SK-N-SH (cell line): ENCODE measurements around the gene OR2A14. TPM values are rescaled to one million over a fixed set of nuclear protein-coding genes. Genes with fewer than 3 reads are reported as not detected.

ENCODE experiments used
- CTCF ChIA-PET: fragments of 300-600, 350-600 bp; formaldehyde crosslinking; extraction: SDS; loops from one replicate; lab custom pipeline; 2021; lab: Yijun Ruan, JAX
- POLR2A ChIA-PET: fragments of 350-600 bp; sonication (Branson Sonifier 250); formaldehyde crosslinking; extraction: SDS; loops from one replicate; lab custom pipeline; 2020; ENCODE audit warnings: antibody characterized with exemption, inconsistent platforms; lab: Yijun Ruan, JAX
- DNase-seq: peaks from one replicate; pipeline ENCODE4 v3.0.0; 2012
- H2AFZ ChIP-seq: fragments of 200-600 bp; sonication (generic); 2 replicates; pipeline ENCODE4 v1.8.1; 2016; ENCODE audit warnings: antibody characterized with exemption, mild to moderate bottlenecking, low read depth
- H3F3A ChIP-seq: fragments of 200-600 bp; sonication (generic); replicated peaks from 2 replicates; pipeline ENCODE3; 2016; ENCODE audit warnings: antibody characterized with exemption, mild to moderate bottlenecking; ENCODE audit not compliant: insufficient read depth
- H3K27ac ChIP-seq, 2 experiments: fragments of 200-500 bp in 1 of 2; fragments of 200-600 bp in 1 of 2; sonication (Bioruptor generic) in 1 of 2; sonication (generic), shearing (Covaris generic) in 1 of 2; 2 replicates each; pipeline versions ENCODE4 v1.5.1 to v1.6.1; 2014 to 2016; ENCODE audit warnings: low read depth in 2 of 2, inconsistent platforms in 1 of 2, low read length in 1 of 2, mild to moderate bottlenecking in 1 of 2, mixed read lengths in 1 of 2
- H3K27me3 ChIP-seq: fragments of 200-600 bp; sonication (generic), shearing (Covaris generic); 2 replicates; pipeline ENCODE4 v1.6.1; 2016; ENCODE audit warnings: mixed run types; ENCODE audit not compliant: insufficient read depth
- H3K36me3 ChIP-seq, 2 experiments: fragments of 200-500 bp in 1 of 2; fragments of 200-600 bp in 1 of 2; sonication (Bioruptor generic) in 1 of 2; sonication (generic) in 1 of 2; replicated peaks in 1 of 2; 2 replicates each; pipeline versions ENCODE3 to v1.5.1; 2014 to 2016; ENCODE audit warnings: low read length in 1 of 2, mild to moderate bottlenecking in 1 of 2; ENCODE audit not compliant: insufficient read depth in 2 of 2, control insufficient read depth in 1 of 2
- H3K4me1 ChIP-seq, 2 experiments: fragments of 200-500 bp in 1 of 2; fragments of 200-600 bp in 1 of 2; sonication (Bioruptor generic) in 1 of 2; sonication (generic), shearing (Covaris generic) in 1 of 2; 2 replicates each; pipeline versions ENCODE4 v1.5.1 to v1.6.1; 2014 to 2016; ENCODE audit warnings: low read depth in 1 of 2, low read length in 1 of 2, mixed run types in 1 of 2; ENCODE audit not compliant: insufficient read depth in 2 of 2, control insufficient read depth in 1 of 2
- H3K4me2 ChIP-seq: fragments of 200-600 bp; sonication (generic), shearing (Covaris generic); 2 replicates; pipeline ENCODE4 v1.6.1; 2017; ENCODE audit warnings: mixed run types
- H3K4me3 ChIP-seq, 2 experiments: fragments of 200-500 bp in 1 of 2; fragments of 200-600 bp in 1 of 2; sonication (Bioruptor generic) in 1 of 2; sonication (generic), shearing (Covaris generic) in 1 of 2; 2 replicates each; pipeline versions ENCODE4 v1.5.1 to v1.8.1; 2014 to 2016; ENCODE audit warnings: low read depth in 2 of 2, inconsistent platforms in 1 of 2, low read length in 1 of 2, mild to moderate bottlenecking in 1 of 2, mixed read lengths in 1 of 2, moderate library complexity in 1 of 2
- H3K79me2 ChIP-seq: fragments of 200-600 bp; sonication (generic); 2 replicates; pipeline ENCODE4 v1.8.1; 2017; ENCODE audit warnings: mild to moderate bottlenecking; ENCODE audit not compliant: insufficient read depth
- H3K9ac ChIP-seq: fragments of 200-600 bp; sonication (generic); 2 replicates; pipeline ENCODE4 v1.6.1; 2017; ENCODE audit warnings: mixed run types
- H3K9me2 ChIP-seq: fragments of 200-600 bp; sonication (generic); 2 replicates; pipeline ENCODE4 v1.6.1; 2017; ENCODE audit warnings: mixed run types
- H3K9me3 ChIP-seq: fragments of 200-600 bp; sonication (generic); 2 replicates; pipeline ENCODE4 v1.6.1; 2017; ENCODE audit warnings: mixed run types, mild to moderate bottlenecking, moderate library complexity
- H4K20me1 ChIP-seq: fragments of 200-600 bp; sonication (generic); 2 replicates; pipeline ENCODE4 v1.6.1; 2017; ENCODE audit warnings: mild to moderate bottlenecking, mixed run types; ENCODE audit not compliant: insufficient read depth
- CHD2 ChIP-seq: fragments of 150-350 bp; IDR thresholded peaks from 2 replicates; pipeline ENCODE4 v1.6.1; 2018; ENCODE audit warnings: low read length; ENCODE audit not compliant: partially characterized antibody
- CTCF ChIP-seq: fragments of 200-600 bp; sonication (generic); IDR thresholded peaks from 2 replicates; pipeline ENCODE4 v1.6.1; 2017; ENCODE audit warnings: antibody characterized with exemption, mild to moderate bottlenecking, moderate library complexity
- ELF1 ChIP-seq: IDR thresholded peaks from 2 replicates; pipeline ENCODE4 v1.4.0; 2012
- EP300 ChIP-seq, 2 experiments: IDR thresholded peaks; 2 replicates each; pipeline versions ENCODE4 v1.4.0 to v1.6.1; 2012; ENCODE audit warnings: borderline replicate concordance in 1 of 2, low read depth in 1 of 2, low read length in 1 of 2
- FOSL2 ChIP-seq: IDR thresholded peaks from 2 replicates; pipeline ENCODE4 v1.4.0; 2012; ENCODE audit warnings: low read depth, mild to moderate bottlenecking, moderate library complexity, borderline replicate concordance
- GABPA ChIP-seq: IDR thresholded peaks from 2 replicates; pipeline ENCODE4 v1.4.0; 2012; ENCODE audit warnings: low read depth, mild to moderate bottlenecking
- GATA2 ChIP-seq: sonication (generic); formaldehyde crosslinking; IDR thresholded peaks from 2 replicates; pipeline ENCODE4 v1.5.0; 2020; ENCODE audit warnings: mild to moderate bottlenecking, missing genetic modification reagents
- MEF2A ChIP-seq: IDR thresholded peaks from 2 replicates; pipeline ENCODE4 v1.4.0; 2012; ENCODE audit warnings: low read depth, borderline replicate concordance
- REST ChIP-seq: IDR thresholded peaks from 2 replicates; pipeline ENCODE4 v1.6.1; 2012; ENCODE audit warnings: mild to moderate bottlenecking, low read depth, low read length, moderate library complexity
- RFX5 ChIP-seq: IDR thresholded peaks from 2 replicates; pipeline ENCODE4 v1.6.1; 2012; ENCODE audit warnings: mild to moderate bottlenecking, improper control_type of control experiment, low read length
- TAF1 ChIP-seq: IDR thresholded peaks from 2 replicates; pipeline ENCODE4 v1.6.1; 2012; ENCODE audit warnings: low read depth, mild to moderate bottlenecking, low read length, moderate library complexity, borderline replicate concordance
- TCF12 ChIP-seq: IDR thresholded peaks from 2 replicates; pipeline ENCODE4 v1.4.0; 2012
- TEAD4 ChIP-seq: IDR thresholded peaks from 2 replicates; pipeline ENCODE4 v1.4.0; 2012; ENCODE audit warnings: mild to moderate bottlenecking, borderline replicate concordance; ENCODE audit not compliant: insufficient read depth
- USF2 ChIP-seq: fragments of 150-350 bp; IDR thresholded peaks from 2 replicates; pipeline ENCODE4 v1.6.1; 2017; ENCODE audit warnings: antibody characterized with exemption, low read length, low read depth, borderline replicate concordance
- ZBTB33 ChIP-seq: IDR thresholded peaks from 2 replicates; pipeline ENCODE4 v1.4.0; 2012; ENCODE audit warnings: low read depth, borderline replicate concordance
- WGBS: methylation state at CpG from one replicate; pipeline ENCODE4 v1.1.6; 2017; ENCODE audit warnings: low lambda C conversion rate; 5-methylcytosine and 5-hydroxymethylcytosine counted together
- polyA plus RNA-seq, 3 experiments: library from polyadenylated mRNA; depleted of rRNA; stranded (reverse); fragments of >200 nt; gene quantifications; 2 replicates each; pipeline ENCODE4 v1.2.3, GENCODE V29; 2012

OR2A14 gene
- polyA plus RNA-seq, 1 of the 3 experiments (the other 2 are of a cell fraction): not detected

- TF ChIP-seq CTCF (no peak), FOSL2 (no peak), TAF1 (no peak), CHD2 (no peak), ELF1 (no peak)
Observed at GRCh38 chr7:144113651-144114050, 9.3 kb upstream of the OR2A14 start (continued).

GRCh38 chr7:144118341-144118740 is 4.6 kb upstream of the OR2A14 start:
- POLR2A ChIA-PET: no interaction called here

More at GRCh38 chr7:144118341-144118740, 4.6 kb upstream of the OR2A14 start:
- Histone ChIP-seq H3K9me3 (no peaks in the 10 kb centered on the region), H3K4me2 (no peak overlapping the region), H3K36me3 (no peaks in the 10 kb centered on the region), H3F3A (no peaks in the 10 kb centered on the region), H4K20me1 (no peaks in the 10 kb centered on the region), H3K27me3 (no peaks in the 10 kb centered on the region), H3K9ac (no peak overlapping the region), H2AFZ (no peak overlapping the region), H3K4me1 (no peaks in the 10 kb centered on the region; a peak in 1 of 4 replicates), H3K4me3 (no peak overlapping the region; a peak in 1 of 4 replicates), H3K27ac (no peak overlapping the region), H3K79me2 (no peaks in the 10 kb centered on the region), H3K9me2 (no peaks in the 10 kb centered on the region)
- CTCF ChIA-PET: no interaction called here
- 1% methylated on average over 8 of the region's 8 CpGs for WGBS
- no peak for DNase-seq
- TF ChIP-seq GABPA (no peak), RFX5 (no peak), TCF12 (no peak), REST (no peak), USF2 (no peak), MEF2A (no peak), TAF1 (no peak), EP300 (IDR thresholded peaks at IDR 0.05; ENCODE audit: borderline replicate concordance in 1 of 2, low read depth in 1 of 2, low read length in 1 of 2) (no peak), ZBTB33 (no peak), TEAD4 (no peak), GATA2 (no peak), FOSL2 (no peak)
